ENCODE data around the gene FREY1. TPM values are rescaled to one million over a fixed set of nuclear protein-coding genes. Genes with fewer than 3 reads are reported as not detected.
A peak's percentile ranks its signal among the peaks of the same experiment; 100 is the strongest.

Gene FREY1
- total RNA-seq, 1 experiment from 2014 or later: 1.7 TPM

DNA sequence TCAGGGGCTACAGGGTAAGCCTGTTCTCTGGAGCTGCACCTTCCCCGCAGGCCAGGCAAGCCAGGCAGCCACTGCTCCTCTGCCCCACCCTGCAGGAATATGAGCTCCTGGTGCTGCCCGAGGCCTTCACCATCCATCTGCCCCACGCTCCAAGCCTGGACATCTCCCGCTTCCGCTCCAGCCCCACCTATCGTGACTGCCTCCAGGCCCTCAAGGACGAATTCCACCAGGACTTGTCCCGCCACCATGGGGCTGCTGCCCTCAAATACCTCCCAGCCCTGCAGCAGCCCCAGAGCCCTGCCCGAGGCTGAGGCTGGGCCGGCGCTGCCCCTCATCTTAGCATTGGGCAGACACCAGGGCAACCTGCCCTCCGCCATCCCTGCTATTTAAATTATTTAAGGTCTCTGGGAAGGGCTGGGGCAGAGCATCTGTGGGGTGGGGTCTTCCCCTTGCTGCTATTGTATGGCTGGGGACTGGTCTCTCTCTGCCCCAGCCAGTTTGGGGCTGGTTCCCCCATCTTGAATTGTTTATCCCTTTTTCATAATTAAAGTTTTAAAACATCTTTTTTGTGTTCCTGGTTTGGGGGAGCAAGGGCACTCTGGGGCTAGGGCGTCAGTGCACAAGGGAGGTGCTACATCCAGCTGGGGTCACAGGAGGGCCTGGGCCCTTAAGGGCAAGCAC, 21.6 kb upstream of the FREY1 start:
- DNase-seq (ENCODE audit: low spot score): no peak

DNA sequence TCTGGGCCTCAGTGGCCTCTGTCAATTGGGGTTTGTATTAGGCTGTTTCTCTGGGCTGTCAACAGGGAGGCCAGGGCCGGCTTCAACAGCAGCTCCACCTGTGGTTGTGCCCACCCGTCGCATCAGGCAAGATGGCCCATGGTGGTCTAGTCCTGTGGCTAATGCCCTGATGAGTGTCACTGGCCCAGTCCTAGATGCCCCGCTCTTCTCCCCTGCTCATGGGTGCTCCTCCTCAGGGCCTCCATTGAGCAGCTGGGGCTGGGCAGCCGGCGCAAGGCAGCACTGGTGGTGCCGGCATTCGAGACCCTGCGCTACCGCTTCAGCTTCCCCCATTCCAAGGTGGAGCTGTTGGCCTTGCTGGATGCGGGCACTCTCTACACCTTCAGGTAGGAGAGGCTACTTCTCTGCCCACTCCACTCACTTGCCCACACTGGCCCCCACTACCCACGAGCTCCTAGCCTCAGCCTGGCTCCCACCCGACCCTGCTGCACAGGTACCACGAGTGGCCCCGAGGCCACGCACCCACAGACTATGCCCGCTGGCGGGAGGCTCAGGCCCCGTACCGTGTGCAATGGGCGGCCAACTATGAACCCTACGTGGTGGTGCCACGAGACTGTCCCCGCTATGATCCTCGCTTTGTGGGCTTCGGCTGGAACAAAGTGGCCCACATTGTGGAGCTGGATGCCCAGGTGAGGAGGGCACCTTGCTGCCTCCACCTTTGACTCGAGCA, 20.8 kb upstream of the FREY1 start:
- DNase-seq (ENCODE audit: low spot score): no peak

DNA sequence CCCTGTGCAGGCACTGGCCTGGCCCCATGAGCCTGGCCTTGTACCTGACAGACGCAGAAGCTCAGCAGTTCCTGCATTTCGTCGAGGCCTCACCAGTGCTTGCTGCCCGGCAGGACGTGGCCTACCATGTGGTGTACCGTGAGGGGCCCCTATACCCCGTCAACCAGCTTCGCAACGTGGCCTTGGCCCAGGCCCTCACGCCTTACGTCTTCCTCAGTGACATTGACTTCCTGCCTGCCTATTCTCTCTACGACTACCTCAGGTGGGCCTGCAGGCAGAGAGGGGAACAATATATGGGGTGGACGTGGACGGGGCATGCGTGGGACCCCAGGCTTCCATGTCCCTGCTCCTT, 20.2 kb upstream of the FREY1 start:
- no peak for DNase-seq (ENCODE audit: low spot score)

DNA sequence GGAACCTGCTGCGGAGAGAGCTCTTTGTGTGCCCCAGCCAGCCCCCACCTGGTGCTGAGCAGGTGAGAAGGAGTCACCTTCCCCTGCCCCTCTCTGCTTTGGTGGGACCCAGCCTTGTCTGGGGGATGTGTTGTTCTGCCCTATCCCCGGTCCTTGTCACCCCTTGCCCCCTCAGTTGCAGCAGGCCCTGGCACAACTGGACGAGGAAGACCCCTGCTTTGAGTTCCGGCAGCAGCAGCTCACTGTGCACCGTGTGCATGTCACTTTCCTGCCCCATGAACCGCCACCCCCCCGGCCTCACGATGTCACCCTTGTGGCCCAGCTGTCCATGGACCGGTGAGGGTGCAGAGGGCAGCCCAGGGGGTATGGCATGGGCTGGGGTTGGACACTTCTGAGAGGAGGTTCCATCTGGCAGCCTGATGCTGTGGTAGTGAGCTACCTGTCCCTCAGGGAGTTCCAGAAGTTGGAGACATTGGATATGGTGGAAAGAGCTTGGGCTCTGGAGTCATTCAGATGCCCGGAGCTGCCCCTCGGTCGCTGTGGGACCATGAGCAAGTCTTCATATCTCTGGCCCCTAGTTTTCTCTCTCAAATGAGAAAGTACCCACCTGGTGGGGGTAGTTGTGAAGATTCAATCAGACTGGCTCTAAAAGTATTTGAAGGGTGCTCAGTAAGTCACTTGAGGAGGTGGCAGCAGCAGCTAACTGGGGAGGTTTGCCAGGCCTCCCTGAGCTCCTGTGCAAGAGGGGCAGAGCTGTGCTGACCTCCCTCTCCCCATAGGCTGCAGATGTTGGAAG, 19.7 kb upstream of the FREY1 start:
- DNase-seq (ENCODE audit: low spot score): no peak

DNA sequence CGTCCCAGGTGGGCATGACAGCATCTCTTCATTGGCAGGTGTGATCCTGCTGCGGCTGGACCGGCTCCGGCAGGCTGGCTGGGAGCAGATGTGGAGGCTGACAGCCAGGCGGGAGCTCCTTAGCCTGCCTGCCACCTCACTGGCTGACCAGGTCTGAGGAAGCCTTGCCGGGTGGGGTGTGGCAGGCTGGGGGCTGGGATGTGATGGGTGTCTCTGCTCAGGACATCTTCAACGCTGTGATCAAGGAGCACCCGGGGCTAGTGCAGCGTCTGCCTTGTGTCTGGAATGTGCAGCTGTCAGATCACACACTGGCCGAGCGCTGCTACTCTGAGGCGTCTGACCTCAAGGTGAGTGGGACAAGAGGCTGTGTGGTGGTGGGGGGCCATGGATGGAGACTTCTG, 18.9 kb upstream of the FREY1 start:
- no peak for DNase-seq (ENCODE audit: low spot score)

GRCh38 chr11:45925550-45925949, 18.5 kb upstream of the FREY1 start:
- DNase-seq (ENCODE audit: low spot score): no peak

DNA sequence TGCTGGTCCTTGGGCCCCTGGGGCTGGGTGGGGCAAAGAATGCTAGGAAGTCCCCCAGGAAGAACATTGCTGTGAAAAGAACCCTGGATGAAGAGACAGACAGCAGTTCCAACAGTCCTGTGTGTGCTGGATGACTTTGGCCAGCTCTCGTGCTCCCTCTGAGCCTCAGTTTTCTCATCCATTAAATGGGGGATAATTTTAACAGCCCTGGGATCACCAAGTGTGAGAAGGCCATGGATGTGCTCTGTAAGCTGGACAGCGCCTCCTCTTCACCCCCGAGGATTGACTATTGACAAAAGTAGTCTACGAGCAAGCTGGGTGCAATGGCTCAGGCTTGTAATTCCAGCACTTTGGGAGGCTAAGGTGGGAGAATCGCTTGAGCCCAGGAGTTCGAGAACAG, 17.9 kb upstream of the FREY1 start:
- DNase-seq (ENCODE audit: low spot score): no peak

GRCh38 chr11:45924036-45924915, 17.2 kb upstream of the FREY1 start:
- no peak for DNase-seq (ENCODE audit: low spot score)

GRCh38 chr11:45922425-45923082, 15.5 kb upstream of the FREY1 start, which contains the start of gene LARGE2:
LARGE2 (plus strand) TSS chr11:45922656; CDS start chr11:45922883, 227 bp downstream.
- peak; percentile 55 for DNase-seq (ENCODE audit: low spot score)

DNA sequence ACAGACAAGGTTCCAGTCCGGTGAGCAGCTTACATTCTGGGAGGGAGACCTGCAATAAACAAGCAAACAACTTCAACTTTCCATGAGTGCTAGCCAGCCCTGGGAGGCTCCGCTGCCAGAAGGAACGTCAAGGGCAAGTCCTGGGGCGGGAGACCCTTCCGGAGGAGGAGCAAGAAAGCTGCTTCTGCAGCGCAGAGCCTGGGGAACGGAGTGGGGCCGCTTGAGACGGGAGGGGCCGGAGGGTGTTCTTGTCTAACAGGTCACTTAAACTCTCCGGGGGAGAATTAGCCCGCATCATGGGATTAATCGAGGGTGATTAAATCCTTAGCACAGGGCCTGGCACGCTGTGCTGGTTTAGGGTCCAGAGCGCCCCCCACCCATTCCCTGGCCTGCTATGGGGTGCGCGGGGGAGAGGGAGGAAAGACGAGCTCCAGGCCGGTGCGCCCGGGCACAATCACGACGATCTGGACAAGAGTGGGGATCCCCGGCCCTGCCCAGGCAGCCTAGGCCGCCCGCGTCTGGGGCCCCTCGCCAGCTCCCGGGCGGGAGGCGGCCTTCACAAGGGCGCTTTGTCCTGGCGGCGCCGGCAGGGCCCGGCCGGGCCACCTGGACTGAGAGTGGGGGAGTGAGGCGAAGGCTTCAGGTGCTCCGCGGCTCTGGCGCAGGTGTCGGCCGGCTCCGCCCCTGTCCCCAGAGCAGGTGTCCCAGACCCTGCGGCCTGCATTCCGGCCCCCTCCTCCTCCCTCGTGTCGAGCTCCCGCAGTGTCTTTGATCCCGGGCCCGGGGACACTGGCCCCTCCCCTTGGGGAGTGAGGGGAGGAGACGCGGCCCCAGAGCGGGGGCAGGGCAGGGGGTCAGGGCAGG, 14.7 kb upstream of the FREY1 start:
- peak; percentile 81 for DNase-seq (ENCODE audit: low spot score)

- DNase-seq (ENCODE audit: low spot score): no peak
These were observed 13.7 kb upstream of the FREY1 start for GRCh38 chr11:45920531-45921477.

DNA sequence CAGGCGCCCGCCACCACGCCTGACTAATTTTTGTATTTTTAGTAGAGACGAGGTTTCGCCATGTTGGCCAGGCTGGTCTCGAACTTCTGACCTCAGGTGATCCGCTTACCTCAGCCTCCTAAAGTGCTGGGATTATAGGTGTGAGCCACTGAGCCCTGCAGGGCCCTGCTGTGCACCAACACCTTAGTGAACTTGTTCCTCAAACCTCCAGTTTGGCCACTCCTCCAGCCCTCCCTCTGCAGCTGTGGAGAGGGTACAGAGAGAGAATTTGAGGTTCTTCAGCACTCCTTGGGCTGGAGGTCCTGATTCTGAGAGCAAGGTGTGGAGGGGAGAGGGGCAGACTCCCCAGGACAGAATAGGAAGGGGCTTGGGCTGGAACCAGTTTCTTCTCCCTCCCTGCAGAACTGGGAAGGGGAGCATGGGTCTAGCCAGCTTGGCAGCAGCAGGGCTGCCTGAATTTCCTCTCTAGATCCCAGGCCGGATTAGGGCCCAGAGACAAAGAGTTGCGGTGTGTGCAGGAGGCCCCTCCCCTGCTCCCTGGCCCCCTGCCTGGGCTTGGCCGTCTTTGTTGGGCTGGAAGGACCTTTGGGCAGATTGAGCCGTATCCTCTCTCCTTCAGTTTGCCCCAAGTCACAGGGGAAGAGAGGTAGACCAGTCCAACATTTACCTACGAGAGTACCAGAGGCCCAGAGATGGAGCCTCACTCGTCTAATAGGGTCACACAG, 12.9 kb upstream of the FREY1 start:
- no peak for DNase-seq (ENCODE audit: low spot score)

DNA sequence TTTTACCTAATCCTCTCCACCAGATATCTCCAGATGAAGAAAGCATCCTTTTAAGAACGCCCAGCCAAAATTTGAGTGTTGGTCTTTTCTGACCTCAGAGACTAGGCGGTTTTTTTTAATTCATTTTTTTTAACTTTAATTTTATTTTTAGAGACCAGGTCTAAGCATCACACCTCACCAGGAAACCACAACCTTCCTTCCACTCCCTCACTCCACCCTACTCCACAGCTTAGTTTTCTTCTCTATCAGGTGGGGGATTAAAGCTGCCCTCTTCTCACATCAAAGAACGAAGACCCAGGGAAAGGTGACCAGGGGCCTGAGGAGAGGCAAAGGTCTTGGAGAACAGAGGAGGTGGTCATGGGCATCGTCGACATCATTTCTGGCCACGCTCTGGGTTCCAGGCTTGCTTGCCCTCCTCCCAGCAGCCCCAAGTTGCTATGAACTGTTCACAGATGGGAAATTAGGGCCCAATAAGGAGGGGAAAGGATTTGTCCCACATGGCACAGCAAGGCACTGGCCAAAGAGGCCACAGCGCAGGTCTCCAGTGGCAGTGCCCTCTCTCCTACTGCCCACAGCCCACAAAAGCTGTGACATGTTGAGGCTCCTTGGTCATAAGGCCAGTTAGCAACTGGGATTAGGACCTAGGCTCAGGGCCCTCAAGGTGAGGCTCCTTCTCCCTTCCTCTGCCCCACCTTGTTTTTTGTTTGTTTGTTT, 12.0 kb upstream of the FREY1 start:
- no peak for DNase-seq (ENCODE audit: low spot score)

GRCh38 chr11:45918331-45918941, 11.4 kb upstream of the FREY1 start:
- DNase-seq (ENCODE audit: low spot score): peak; percentile 89

- DNase-seq (ENCODE audit: low spot score): peak; percentile 99
These were observed 10.7 kb upstream of the FREY1 start, which contains the start of gene PEX16 for GRCh38 chr11:45917623-45918330. PEX16 (minus strand) TSS chr11:45917877; CDS start chr11:45917811, 66 bp downstream.

- DNase-seq (ENCODE audit: low spot score): no peak
These were observed 10.2 kb upstream of the FREY1 start for GRCh38 chr11:45917286-45917622.

Measured in HT-29 (cell line).